MM.1S (cell line): ENCODE measurements around the gene SDHB.

Experiments used
- EZH2 ChIP-seq: fragments of 300-600 bp; sonication (generic); optimal IDR thresholded peaks from 2 replicates; pipeline ENCODE3; 2017; ENCODE audit warnings: low read depth, mild to moderate bottlenecking, antibody characterized with exemption, low read length, mixed read lengths
- EZH2phosphoT487 ChIP-seq: fragments of 300-600 bp; sonication (generic); IDR thresholded peaks from 2 replicates; pipeline ENCODE4 v1.6.1; 2018; ENCODE audit warnings: antibody characterized with exemption, low read length
- TF ChIP-seq, protein P1 (sequence below): fragments of 300-600 bp; sonication (generic); IDR thresholded peaks from 2 replicates; pipeline ENCODE4 v1.5.1; 2016; ENCODE audit warnings: antibody characterized with exemption, low read length, mixed read lengths

DNA sequence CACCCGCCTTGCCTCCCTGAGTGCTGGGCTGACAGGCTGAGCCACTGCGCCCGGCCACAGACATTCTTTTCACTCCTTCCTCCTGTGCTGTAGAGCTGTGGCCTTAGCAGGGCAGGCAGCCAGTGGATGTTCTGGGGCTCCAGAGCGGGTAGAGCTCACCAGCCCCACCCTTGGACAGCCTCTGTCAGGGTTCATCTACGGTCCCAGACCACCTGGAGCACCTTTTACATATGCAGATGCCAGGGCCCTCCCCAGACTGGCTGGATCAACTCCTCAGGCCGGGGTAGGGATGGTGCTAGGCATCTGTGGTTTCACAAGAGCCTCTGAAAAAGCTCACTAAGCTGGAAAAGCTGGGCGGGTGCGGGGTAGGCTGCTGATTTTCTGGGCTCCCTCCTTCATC lies 46.7 kb downstream of the SDHB start:
- TF ChIP-seq, protein P1, sequence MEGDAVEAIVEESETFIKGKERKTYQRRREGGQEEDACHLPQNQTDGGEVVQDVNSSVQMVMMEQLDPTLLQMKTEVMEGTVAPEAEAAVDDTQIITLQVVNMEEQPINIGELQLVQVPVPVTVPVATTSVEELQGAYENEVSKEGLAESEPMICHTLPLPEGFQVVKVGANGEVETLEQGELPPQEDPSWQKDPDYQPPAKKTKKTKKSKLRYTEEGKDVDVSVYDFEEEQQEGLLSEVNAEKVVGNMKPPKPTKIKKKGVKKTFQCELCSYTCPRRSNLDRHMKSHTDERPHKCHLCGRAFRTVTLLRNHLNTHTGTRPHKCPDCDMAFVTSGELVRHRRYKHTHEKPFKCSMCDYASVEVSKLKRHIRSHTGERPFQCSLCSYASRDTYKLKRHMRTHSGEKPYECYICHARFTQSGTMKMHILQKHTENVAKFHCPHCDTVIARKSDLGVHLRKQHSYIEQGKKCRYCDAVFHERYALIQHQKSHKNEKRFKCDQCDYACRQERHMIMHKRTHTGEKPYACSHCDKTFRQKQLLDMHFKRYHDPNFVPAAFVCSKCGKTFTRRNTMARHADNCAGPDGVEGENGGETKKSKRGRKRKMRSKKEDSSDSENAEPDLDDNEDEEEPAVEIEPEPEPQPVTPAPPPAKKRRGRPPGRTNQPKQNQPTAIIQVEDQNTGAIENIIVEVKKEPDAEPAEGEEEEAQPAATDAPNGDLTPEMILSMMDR = no peak
- no peak for TF ChIP-seq EZH2
- TF ChIP-seq EZH2phosphoT487 = no peak
